Panc1 (cell line): ENCODE results near the gene IMPDH2. TPM values are rescaled to one million over a fixed set of nuclear protein-coding genes. Genes with fewer than 3 reads are reported as not detected.

Source experiments
- ATAC-seq: fragments of 200-7000 bp; cut with Tn5 transposase; 2 replicates; pipeline ENCODE4 v1.9.1; 2020; ENCODE audit warnings: mild to moderate bottlenecking, moderate library complexity
- BruUV-seq: library from RNA; stranded (reverse); fragments of 400-500 nt; replicated peaks from 2 replicates; lab custom pipeline; 2021; lab: Mats Ljungman, UMichigan
- CTCF ChIA-PET: fragments of 300-600 bp; sonication (Branson Sonifier 250); formaldehyde crosslinking; loops from one replicate; lab custom pipeline; 2022; ENCODE audit warnings: antibody characterized with exemption; lab: Charles Lee
- POLR2A ChIA-PET: fragments of 300-600 bp; sonication (Branson Sonifier 250); formaldehyde crosslinking; loops from one replicate; lab custom pipeline; 2022; ENCODE audit warnings: antibody characterized with exemption; lab: Charles Lee
- DNase-seq: peaks from one replicate; pipeline ENCODE4 v3.0.0-alpha.2; 2010; ENCODE audit warnings: low read depth, low spot score
- H3K27ac ChIP-seq: 2 replicates; pipeline ENCODE4 v1.5.1; 2011; ENCODE audit warnings: mild to moderate bottlenecking, low read length, inconsistent platforms
- H3K27me3 ChIP-seq: fragments of 200-500 bp; sonication (Bioruptor generic); 2 replicates; pipeline ENCODE4 v1.6.0; 2014; ENCODE audit warnings: low read length, inconsistent platforms; ENCODE audit not compliant: control insufficient read depth, insufficient read depth
- H3K36me3 ChIP-seq: fragments of 200-500 bp; sonication (Bioruptor generic); 2 replicates; pipeline ENCODE4 v1.5.1; 2014; ENCODE audit warnings: inconsistent platforms, mild to moderate bottlenecking, low read length, moderate library complexity; ENCODE audit not compliant: control insufficient read depth, insufficient read depth
- H3K4me1 ChIP-seq: 2 replicates; pipeline ENCODE4 v1.5.1; 2011; ENCODE audit warnings: inconsistent platforms, mild to moderate bottlenecking, low read length, moderate library complexity; ENCODE audit not compliant: control insufficient read depth, insufficient read depth
- H3K4me3 ChIP-seq, 2 experiments: 2 replicates each; pipeline ENCODE4 v1.5.1; 2011 to 2012; ENCODE audit warnings: low read depth in 2 of 2, low read length in 2 of 2, mild to moderate bottlenecking in 2 of 2, inconsistent platforms in 1 of 2, moderate library complexity in 1 of 2
- H3K9me3 ChIP-seq: fragments of 200-500 bp; sonication (Bioruptor generic); 2 replicates; pipeline ENCODE4 v1.5.1; 2014; ENCODE audit warnings: low read depth, mild to moderate bottlenecking, inconsistent platforms, low read length, moderate library complexity; ENCODE audit not compliant: control insufficient read depth, insufficient read depth
- POLR2AphosphoS5 ChIP-seq: IDR thresholded peaks from 2 replicates; pipeline ENCODE4 v1.6.1; 2012; ENCODE audit warnings: mild to moderate bottlenecking, low read depth, low read length, moderate library complexity
- REST ChIP-seq, 2 experiments: IDR thresholded peaks; 2 replicates each; pipeline ENCODE4 v1.6.1; 2011 to 2012; ENCODE audit warnings: low read depth in 2 of 2, control low read depth in 1 of 2, low read length in 1 of 2, mild to moderate bottlenecking in 1 of 2, moderate library complexity in 1 of 2; ENCODE audit not compliant: insufficient read depth in 1 of 2
- SIN3A ChIP-seq: IDR thresholded peaks from 2 replicates; pipeline ENCODE4 v1.6.1; 2012; ENCODE audit warnings: low read depth, mild to moderate bottlenecking, low read length, moderate library complexity, borderline replicate concordance; ENCODE audit not compliant: insufficient read depth
- TCF7L2 ChIP-seq: IDR thresholded peaks from 2 replicates; pipeline ENCODE4 v1.6.1; 2011; ENCODE audit warnings: mild to moderate bottlenecking, low read depth, low read length, inconsistent platforms
- in situ Hi-C: cut with HindIII; loops from 2 replicates; pipeline ENCODE4 v1.10.0; 2016; ENCODE audit warnings: low sequenced_read_pairs, low pct_unique_long_range_greater_than_20kb
- intact Hi-C: fragments of 100-400 bp; cut with micrococcal nuclease; formaldehyde crosslinking; loops from one replicate; pipeline ENCODE4 v1.10.0; 2022; ENCODE audit not compliant: unreplicated experiment
- total RNA-seq: library from RNA; stranded (reverse); gene quantifications from one replicate; pipeline ENCODE4 v1.2.1, GENCODE V29; 2021; ENCODE audit not compliant: unreplicated experiment
- TF ChIP-seq, protein P1 (sequence below): fragments of 450-650 bp; IDR thresholded peaks from 2 replicates; pipeline ENCODE4 v1.5.1; 2017; ENCODE audit warnings: mild to moderate bottlenecking

IMPDH2 gene
- total RNA-seq, 1 experiment from 2014 or later, result 149 TPM

DNA sequence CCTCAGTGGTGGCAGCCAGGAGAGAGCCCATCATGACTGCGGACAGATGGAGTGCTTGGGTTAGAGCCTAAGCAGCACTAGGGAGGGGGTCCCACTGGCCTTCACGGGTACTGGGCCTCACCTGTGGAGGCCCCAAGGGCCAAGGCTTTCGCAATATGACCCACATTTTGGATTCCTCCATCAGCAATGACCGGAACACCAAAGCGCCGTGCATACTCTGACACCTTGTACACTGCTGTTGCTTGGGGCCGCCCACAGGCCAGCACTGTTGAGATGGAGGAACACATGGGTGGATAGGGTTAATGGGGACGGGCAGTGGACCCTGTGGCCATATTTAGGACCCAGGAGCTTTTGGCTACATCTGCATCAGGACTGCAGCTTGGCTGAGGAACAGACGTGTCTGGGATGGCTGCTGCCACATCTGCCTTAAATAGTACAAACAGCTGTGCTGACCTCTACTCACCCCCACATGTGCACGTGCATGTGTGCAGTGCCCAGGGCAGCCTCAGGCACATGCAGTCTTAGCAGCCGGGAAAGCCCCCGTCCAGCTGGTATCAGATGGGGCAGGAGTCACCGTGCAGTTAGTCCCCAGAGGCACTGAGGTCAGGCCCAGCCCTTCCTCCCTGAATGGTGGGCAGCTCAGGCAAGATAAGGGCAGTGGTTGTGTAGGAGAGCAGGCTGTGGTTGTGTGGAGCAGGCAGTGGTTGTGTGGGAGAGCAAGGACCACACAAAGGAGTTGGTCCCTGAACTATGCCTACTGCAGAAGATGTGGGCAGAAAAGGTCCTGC is 4.0 kb downstream of the IMPDH2 start:
- in situ Hi-C loops, result no loop called here
- Histone ChIP-seq H3K36me3 (peaks cover 12% of the 10 kb centered on the region), H3K9me3 (no peaks in the 10 kb centered on the region), H3K27ac (no peak overlapping the region), H3K4me3 (no peak overlapping the region), H3K27me3 (no peaks in the 10 kb centered on the region), H3K4me1 (peaks cover 34% of the 10 kb centered on the region)
- DNase-seq, result no peak
- intact Hi-C loops, result no loop called here
- no TSS peak for BruUV-seq
- TF ChIP-seq REST (IDR thresholded peaks at IDR 0.05; ENCODE audit: insufficient read depth in 1 of 2, low read depth in 2 of 2, low read length in 1 of 2) (no peak), TCF7L2 (no peak), SIN3A (no peak), POLR2AphosphoS5 (no peak; the same call in 1 of the 2 replicates)
- TF ChIP-seq, protein P1, sequence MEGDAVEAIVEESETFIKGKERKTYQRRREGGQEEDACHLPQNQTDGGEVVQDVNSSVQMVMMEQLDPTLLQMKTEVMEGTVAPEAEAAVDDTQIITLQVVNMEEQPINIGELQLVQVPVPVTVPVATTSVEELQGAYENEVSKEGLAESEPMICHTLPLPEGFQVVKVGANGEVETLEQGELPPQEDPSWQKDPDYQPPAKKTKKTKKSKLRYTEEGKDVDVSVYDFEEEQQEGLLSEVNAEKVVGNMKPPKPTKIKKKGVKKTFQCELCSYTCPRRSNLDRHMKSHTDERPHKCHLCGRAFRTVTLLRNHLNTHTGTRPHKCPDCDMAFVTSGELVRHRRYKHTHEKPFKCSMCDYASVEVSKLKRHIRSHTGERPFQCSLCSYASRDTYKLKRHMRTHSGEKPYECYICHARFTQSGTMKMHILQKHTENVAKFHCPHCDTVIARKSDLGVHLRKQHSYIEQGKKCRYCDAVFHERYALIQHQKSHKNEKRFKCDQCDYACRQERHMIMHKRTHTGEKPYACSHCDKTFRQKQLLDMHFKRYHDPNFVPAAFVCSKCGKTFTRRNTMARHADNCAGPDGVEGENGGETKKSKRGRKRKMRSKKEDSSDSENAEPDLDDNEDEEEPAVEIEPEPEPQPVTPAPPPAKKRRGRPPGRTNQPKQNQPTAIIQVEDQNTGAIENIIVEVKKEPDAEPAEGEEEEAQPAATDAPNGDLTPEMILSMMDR, result no peak
- no peak for ATAC-seq
- ChIA-PET POLR2A (interaction anchor here (0.5 kb wide), 1 partner anchor 11 kb away, joined by 7 read pairs; no protein-coding TSS in a partner anchor), CTCF (no interaction called here)

GRCh38 chr3:49024449-49024848 is 4.7 kb downstream of the IMPDH2 start:
- in situ Hi-C loops (no loop called here), intact Hi-C loops (no loop called here)
- ChIA-PET POLR2A (no interaction called here), CTCF (no interaction called here)
- no peak for DNase-seq
- Histone ChIP-seq H3K4me3 (no peak overlapping the region), H3K4me1 (peaks cover 34% of the 10 kb centered on the region), H3K36me3 (peaks cover 12% of the 10 kb centered on the region), H3K27me3 (no peaks in the 10 kb centered on the region), H3K9me3 (no peaks in the 10 kb centered on the region), H3K27ac (no peak overlapping the region)
- TF ChIP-seq, protein P1, result no peak
- TF ChIP-seq SIN3A (no peak), TCF7L2 (no peak), REST (IDR thresholded peaks at IDR 0.05; ENCODE audit: insufficient read depth in 1 of 2, low read depth in 2 of 2, low read length in 1 of 2) (no peak), POLR2AphosphoS5 (no peak)
- ATAC-seq, result no peak
- BruUV-seq, result no TSS peak
